Astrocyte of the cerebellum (primary cell): ENCODE measurements around the gene SZT2.

Experiments
- DNase-seq: peaks from one replicate; pipeline ENCODE4 v3.0.0-alpha.2; 2011; ENCODE audit warnings: low read depth
- H3K4me3 ChIP-seq: 2 replicates; pipeline ENCODE4 v1.5.1; 2011; ENCODE audit warnings: mild to moderate bottlenecking, low read depth, low read length, moderate library complexity
- CTCF ChIP-seq: IDR thresholded peaks from 2 replicates; pipeline ENCODE4 v1.5.1; 2012; ENCODE audit warnings: low read length, low read depth, moderate library complexity, mild to moderate bottlenecking; ENCODE audit errors: missing control alignments
- in situ Hi-C: cut with HindIII; loops from 2 replicates; pipeline ENCODE4 v1.10.0; 2017; ENCODE audit warnings: low sequenced_read_pairs

The SZT2 gene

DNA sequence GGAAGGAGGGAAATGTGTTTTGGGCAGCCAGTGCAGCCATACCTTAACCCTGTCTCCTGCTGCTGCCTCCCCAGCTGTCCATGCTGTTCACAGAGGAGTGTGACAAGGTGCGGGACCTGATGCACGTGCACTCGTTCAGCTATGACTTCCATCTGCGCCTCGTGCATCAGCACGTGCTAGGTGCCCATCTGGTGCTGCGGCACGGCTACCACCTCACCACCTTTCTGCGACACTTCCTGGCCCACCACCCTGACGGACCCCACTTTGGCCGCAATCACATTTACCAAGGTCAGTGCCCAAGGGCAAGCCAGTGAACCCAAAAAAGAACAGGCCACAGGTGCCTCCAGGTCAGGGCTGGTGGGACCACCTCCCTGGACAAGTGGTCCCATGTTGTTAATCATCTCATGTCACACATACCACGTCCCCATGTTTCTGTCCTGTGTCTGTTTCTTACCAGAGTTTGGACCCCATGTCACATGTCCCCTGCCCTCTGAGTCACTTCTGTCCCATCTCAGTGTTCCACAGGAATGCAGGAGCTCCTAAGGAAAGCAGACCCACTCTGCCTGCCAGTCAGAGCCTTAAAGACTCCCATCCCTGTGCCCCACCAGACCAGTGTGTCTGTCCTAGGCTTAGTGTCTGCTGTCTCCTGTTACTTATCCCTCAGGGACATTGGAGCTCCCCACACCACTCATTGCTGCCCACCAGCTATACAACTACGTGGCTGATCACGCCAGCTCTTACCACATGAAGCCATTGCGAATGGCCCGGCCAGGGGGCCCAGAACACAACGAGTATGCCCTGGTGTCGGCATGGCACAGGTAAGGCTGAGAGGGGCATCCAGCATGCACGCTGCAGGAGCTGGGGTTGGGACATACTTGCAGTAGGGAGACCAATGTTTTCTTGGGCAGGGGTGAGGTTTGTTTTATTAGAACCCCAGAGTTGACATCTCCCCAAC is 57.5 kb downstream of the SZT2 start:
- in situ Hi-C loops = no loop called here
- no peak for DNase-seq
- TF ChIP-seq CTCF = no peak

GRCh38 chr1:43447891-43448708 is 58.4 kb downstream of the SZT2 start:
- TF ChIP-seq CTCF = no peak
- no peak overlapping the region for H3K4me3 ChIP-seq
- in situ Hi-C loops = no loop called here
- no peak for DNase-seq

More for the DNA sequence above, 57.5 kb downstream of the SZT2 start:
- no peak overlapping the region for H3K4me3 ChIP-seq

DNA sequence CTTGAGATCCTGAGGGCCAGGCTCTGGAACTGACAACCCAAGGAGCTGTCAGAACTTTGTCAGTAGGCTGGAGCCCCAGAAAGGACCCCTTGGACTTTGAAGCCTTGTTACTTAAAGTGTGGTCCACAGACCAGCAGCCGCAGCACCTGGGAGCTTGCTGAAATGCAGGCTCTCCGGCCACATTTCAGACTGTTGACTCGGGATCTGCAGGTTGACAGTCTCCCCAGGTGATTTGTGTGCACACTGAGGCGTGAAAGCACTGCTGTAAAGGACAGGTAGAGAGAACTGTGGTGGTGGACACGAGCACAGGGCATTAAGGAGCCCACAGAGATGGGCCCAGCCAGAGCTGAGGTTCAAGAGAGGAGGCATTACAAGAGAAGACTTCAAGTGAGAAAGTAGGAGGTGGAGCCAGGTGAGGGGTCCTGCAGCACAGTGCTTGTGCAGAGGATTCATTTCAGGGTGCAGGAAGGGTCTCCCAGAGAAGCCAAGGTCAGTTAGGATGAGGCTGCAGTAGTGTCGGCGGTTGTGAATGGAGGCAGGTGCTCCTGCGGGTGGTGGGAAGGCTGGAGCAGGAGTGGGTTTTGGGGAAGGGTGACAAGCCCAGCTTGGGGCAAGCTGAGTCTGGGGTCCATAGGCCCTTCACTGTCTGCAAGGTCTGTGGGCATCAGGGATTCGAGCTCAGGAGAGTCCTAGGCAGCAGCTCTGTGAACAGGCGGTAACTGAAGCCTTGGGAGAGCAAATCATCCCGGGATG is 59.4 kb downstream of the SZT2 start:
- H3K4me3 ChIP-seq = no peak overlapping the region
- TF ChIP-seq CTCF = no peak
- in situ Hi-C loops = no loop called here
- no peak for DNase-seq

GRCh38 chr1:43449708-43450069 is 60.0 kb downstream of the SZT2 start:
- H3K4me3 ChIP-seq = no peak overlapping the region
- no peak for DNase-seq
- in situ Hi-C loops = no loop called here
- no peak for TF ChIP-seq CTCF

GRCh38 chr1:43450251-43450941 is 60.7 kb downstream of the SZT2 start:
- no peak overlapping the region for H3K4me3 ChIP-seq
- TF ChIP-seq CTCF = no peak
- no peak for DNase-seq
- in situ Hi-C loops = no loop called here

DNA sequence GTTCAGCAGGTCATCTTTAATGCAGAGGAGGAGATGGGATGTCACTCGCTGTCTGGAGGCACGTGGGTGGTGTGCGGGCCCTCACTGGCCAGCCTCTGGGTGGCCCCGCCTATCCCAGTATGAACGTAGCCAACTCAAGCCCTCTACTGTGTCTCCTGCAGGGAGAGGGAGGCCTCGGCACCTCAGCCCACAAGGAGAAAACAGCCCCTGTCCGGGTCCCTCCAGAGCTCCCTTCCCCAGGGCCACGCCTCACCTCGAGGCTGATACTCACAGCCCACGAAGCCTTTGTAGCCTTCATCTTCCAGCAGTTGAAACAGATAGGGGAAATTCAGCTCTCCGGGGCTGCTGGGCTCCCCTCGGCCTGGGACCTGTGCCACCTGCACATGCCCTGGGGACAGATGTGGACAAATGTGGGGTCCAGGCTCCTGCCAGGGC is 61.5 kb downstream of the SZT2 start:
- no peak for DNase-seq
- TF ChIP-seq CTCF = no peak
- H3K4me3 ChIP-seq = no peak overlapping the region
- in situ Hi-C loops = no loop called here
